Right renal cortex interstitium (tissue), 3 donors: ENCODE measurements around the gene IL2RG. TPM values are rescaled to one million over a fixed set of nuclear protein-coding genes. Genes with fewer than 3 reads are reported as not detected.
A peak's percentile ranks its signal among the peaks of the same experiment; 100 is the strongest.

Source experiments
- DNase-seq, 3 donors: peaks; one replicate each; pipeline ENCODE4 v3.0.0-alpha.2; 2013; ENCODE audit warnings: low read depth in 3 of 3, low spot score in 2 of 3
- polyA plus RNA-seq, 3 donors: library from polyadenylated mRNA; unstranded; fragments of 120-200 nt; gene quantifications; one replicate each; pipeline ENCODE4 v1.2.1, GENCODE V29; 2013; ENCODE audit not compliant: insufficient read length in 3 of 3

IL2RG gene
- polyA plus RNA-seq, 3 donors = 1.0 to 1.4 (median 1.2) TPM

DNA sequence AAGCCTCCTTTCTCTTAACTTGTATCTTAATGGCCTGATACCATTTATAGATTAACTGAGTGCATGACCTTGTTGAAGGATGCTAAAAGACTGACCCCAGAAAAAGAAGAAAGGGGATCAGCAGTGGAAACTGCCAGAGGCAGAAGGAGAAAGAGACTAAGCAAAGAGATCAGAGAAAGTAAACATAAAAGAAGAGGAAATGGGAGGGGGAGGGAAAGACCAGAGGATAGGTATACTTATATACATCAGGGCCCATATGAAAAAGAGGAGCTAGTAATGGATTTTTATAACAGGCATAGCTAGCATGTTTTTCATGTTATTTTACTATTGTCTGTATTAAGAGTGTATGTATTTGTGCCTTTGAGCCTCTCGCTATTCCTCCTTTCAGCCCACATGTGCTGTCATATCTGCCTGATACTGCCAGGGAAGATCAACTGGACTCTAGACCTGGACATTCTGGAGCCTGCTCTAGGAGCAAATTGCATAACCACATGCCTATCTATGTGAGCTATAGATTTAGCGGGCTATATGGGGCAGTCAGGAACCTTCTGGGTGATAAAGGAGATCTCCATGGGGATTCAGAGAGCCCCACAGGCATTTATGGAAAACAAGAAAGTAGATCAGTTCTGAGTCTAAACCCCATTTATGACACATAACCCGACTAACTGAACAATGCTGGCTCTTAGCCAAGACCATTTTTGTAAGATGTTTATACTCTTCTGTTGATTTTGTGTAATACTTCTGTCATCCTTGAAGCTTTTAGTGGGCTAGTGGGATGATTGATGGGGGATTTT is 29.9 kb downstream of the IL2RG start:
- DNase-seq = no peak

- no peak for DNase-seq
Observed at GRCh38 chrX:71070531-71070930, 40.8 kb downstream of the IL2RG start.

GRCh38 chrX:71068044-71068918 is 43.1 kb downstream of the IL2RG start, which contains the start of gene SNX12:
SNX12 (minus strand) TSS chrX:71068334; CDS start chrX:71068306, 28 bp downstream.
- DNase-seq = peak; percentile 73 to 82 (median 78)

DNA sequence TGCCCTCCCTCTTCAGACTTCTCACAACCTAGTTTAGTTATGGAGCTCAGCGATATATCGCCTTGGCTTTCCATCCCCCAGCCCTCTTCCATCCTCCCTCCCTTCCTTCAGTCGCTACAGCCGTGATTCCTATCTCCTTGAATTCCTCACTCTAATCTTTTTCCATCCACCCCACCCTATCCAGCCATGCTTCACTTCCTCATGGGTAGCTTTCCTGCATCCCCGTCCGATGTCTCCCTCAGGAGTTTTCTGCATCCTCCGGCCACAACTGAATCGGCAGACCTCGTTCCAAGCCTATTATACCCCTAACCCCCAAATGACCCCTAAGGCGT is 43.7 kb downstream of the IL2RG start:
- peak in 1 of 3 donors; percentile 5 for DNase-seq

DNA sequence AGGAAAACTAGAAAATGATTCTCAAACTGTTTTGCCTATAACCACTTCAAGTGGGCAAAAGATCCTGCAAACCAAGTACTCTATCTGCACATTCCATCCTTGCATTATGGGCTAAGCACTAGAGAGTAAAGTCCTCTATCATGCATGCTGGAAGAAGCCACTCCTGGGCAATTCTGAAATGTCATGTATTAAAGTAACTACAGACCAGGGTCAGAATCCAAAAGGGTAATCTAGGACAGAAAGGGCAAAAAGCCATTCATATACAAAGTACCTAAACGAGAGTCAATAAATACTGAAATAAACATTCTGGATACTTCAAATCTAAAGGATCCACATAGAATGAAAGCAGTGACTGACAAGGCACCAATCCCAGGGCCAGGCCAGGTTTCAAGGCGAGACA is 44.3 kb downstream of the IL2RG start:
- DNase-seq = no peak

GRCh38 chrX:71060127-71060526 is 51.2 kb downstream of the IL2RG start:
- no peak for DNase-seq

GRCh38 chrX:71057848-71058530 is 53.4 kb downstream of the IL2RG start:
- no peak for DNase-seq

Other genes starting within 250 kb of the IL2RG start
- under 1 TPM; 0.08 to 0.18 (median 0.10) TPM for gene TEX11, start 202.9 kb downstream of the IL2RG start, polyA plus RNA-seq
- gene SLC7A3, start 180.5 kb downstream of the IL2RG start, polyA plus RNA-seq = 1 to 10 TPM; 2.2 to 2.8 (median 2.5) TPM
- gene SNX12, start 43.2 kb downstream of the IL2RG start, polyA plus RNA-seq = 10 to 100 TPM; 49.9 to 54.3 (median 53.7) TPM
- 10 to 100 TPM; 22.5 to 26.0 (median 23.8) TPM for gene FOXO4, start 15.7 kb downstream of the IL2RG start, polyA plus RNA-seq
- under 1 TPM in 1 of 3 donors, not detected in 2; 0.69 TPM for gene CXorf65, start 4.8 kb downstream of the IL2RG start, polyA plus RNA-seq
- gene MED12, start 7.0 kb upstream of the IL2RG start, polyA plus RNA-seq = 10 to 100 TPM; 32.0 to 35.3 (median 35.1) TPM
- gene NLGN3, start 33.3 kb upstream of the IL2RG start, polyA plus RNA-seq = 1 to 10 TPM; 3.8 to 4.4 (median 3.9) TPM
- 10 to 100 TPM; 43.3 to 54.0 (median 47.1) TPM for gene GJB1, start 111.6 kb upstream of the IL2RG start, polyA plus RNA-seq
- 10 to 100 TPM; 50.6 to 56.7 (median 54.0) TPM for gene ZMYM3, start 142.6 kb upstream of the IL2RG start, polyA plus RNA-seq
- gene NONO, start 172.1 kb upstream of the IL2RG start, polyA plus RNA-seq = 100 to 1,000 TPM; 614 to 653 (median 631) TPM
- 1 to 10 TPM; 1.2 to 1.3 (median 1.2) TPM for gene ITGB1BP2, start 190.2 kb upstream of the IL2RG start, polyA plus RNA-seq